ENCODE data around the gene RAB3IL1. TPM values are rescaled to one million over a fixed set of nuclear protein-coding genes. Genes with fewer than 3 reads are reported as not detected.

RAB3IL1 gene
- total and polyA plus RNA-seq, 9 of the 15 experiments (the other 6 are each of a cell fraction or from before 2014, with no cell fraction given): 0.15 to 42.6 (median 15.5) TPM

- TF ChIP-seq FOXK2 (conservative IDR thresholded peaks at IDR 0.05 in 1 of 2, IDR thresholded peaks at IDR 0.05 in 1 of 2; ENCODE audit: low read depth in 2 of 2): no peak
- no peak; the same call in 1 of the 2 replicates for TF ChIP-seq ZNF740 (CRISPR knock-in tag; IDR thresholded peaks at IDR 0.05)
- TF ChIP-seq ZNF740 (tag; IDR thresholded peaks at IDR 0.05): no peak
- no peak for TF ChIP-seq RBFOX2 (IDR thresholded peaks at IDR 0.05; ENCODE audit: low read depth, low read length)
- TF ChIP-seq THRA (IDR thresholded peaks at IDR 0.05): no peak
- no peak for TF ChIP-seq HES1 (IDR thresholded peaks at IDR 0.05; ENCODE audit: low read depth)
- no peak for TF ChIP-seq FOXJ3 (CRISPR knock-in tag; IDR thresholded peaks at IDR 0.05)
- peak; percentile 38; the same call in 1 of the 2 replicates for TF ChIP-seq ZNF24 (IDR thresholded peaks at IDR 0.05)
- peak; percentile 72 for TF ChIP-seq ETV5 (CRISPR knock-in tag; IDR thresholded peaks at IDR 0.05; ENCODE audit: low read depth)
- TF ChIP-seq STAG1 (CRISPR knock-in tag; IDR thresholded peaks at IDR 0.05; ENCODE audit: borderline replicate concordance): peak; percentile 80; the same call in 1 of the 2 replicates
- no peak for TF ChIP-seq SLC30A9 (CRISPR knock-in tag; IDR thresholded peaks at IDR 0.05)
- TF ChIP-seq L3MBTL2 (IDR thresholded peaks at IDR 0.05): 0 out of 2 replicates have a peak, but pooled peaks have one; percentile 41
- TF ChIP-seq KDM4B (IDR thresholded peaks at IDR 0.05; ENCODE audit: borderline replicate concordance in 2 of 2, low read depth in 1 of 2): no peak
- TF ChIP-seq GTF3C2 (IDR thresholded peaks at IDR 0.05; ENCODE audit: borderline replicate concordance, extremely low read depth, insufficient read length): no peak
- peak; percentile 90 for TF ChIP-seq DEAF1 (CRISPR knock-in tag; IDR thresholded peaks at IDR 0.05)
- no peak for TF ChIP-seq DDX20 (tag; IDR thresholded peaks at IDR 0.05; ENCODE audit: low read depth)
- TF ChIP-seq TCF7L2 (IDR thresholded peaks at IDR 0.05; ENCODE audit: low read depth, low read length): no peak
- peak in 2 of 3 experiments; percentile 34 to 35 for TF ChIP-seq YY1 (IDR thresholded peaks at IDR 0.05; ENCODE audit: borderline replicate concordance in 1 of 3, control insufficient read depth in 1 of 3, extremely low read depth in 1 of 3, insufficient read depth in 3 of 3, insufficient read length in 1 of 3, insufficient replicate concordance in 2 of 3, low read depth in 1 of 3, low read length in 2 of 3)
- no peak for TF ChIP-seq ZNF133 (CRISPR knock-in tag; IDR thresholded peaks at IDR 0.05)
These were observed 18.1 kb downstream of the RAB3IL1 start (continued) for GRCh38 chr11:61899146-61899841.

All from K562 (cell line).